ENCODE data around the gene NTM. TPM values are rescaled to one million over a fixed set of nuclear protein-coding genes. Genes with fewer than 3 reads are reported as not detected.

NTM gene
- total RNA-seq, 2 donors from 2014 or later, result 19.1 to 44.7 TPM

DNA sequence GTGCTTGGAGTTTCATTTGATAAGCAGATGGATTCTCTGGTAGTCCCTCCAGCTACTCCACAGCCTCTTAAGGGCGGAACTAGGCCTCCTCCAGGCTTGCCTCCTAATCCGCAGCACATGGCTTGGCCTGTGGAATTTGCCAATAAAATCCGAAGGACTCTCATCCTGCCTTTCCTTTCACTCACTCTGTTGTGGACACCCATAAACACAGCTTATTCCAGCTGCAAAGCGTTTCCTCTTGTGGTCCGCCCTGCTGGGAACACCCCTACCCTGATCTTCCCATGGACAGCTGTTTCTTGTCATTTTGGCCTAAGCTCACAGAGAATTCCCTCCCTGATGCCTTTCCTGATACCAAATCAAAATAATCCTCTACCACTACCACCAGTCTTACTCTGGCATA lies 546.2 kb downstream of the NTM start:
- Histone ChIP-seq H3K4me1 (peaks cover 0 to 18% of the 10 kb centered on the region in 2 donors), H3K27me3 (no peaks in the 10 kb centered on the region), H3K27ac (no peak overlapping the region), H3K9me3 (no peaks in the 10 kb centered on the region), H3K4me3 (no peak overlapping the region), H3K36me3 (no peaks in the 10 kb centered on the region)
- TF ChIP-seq, protein P1, sequence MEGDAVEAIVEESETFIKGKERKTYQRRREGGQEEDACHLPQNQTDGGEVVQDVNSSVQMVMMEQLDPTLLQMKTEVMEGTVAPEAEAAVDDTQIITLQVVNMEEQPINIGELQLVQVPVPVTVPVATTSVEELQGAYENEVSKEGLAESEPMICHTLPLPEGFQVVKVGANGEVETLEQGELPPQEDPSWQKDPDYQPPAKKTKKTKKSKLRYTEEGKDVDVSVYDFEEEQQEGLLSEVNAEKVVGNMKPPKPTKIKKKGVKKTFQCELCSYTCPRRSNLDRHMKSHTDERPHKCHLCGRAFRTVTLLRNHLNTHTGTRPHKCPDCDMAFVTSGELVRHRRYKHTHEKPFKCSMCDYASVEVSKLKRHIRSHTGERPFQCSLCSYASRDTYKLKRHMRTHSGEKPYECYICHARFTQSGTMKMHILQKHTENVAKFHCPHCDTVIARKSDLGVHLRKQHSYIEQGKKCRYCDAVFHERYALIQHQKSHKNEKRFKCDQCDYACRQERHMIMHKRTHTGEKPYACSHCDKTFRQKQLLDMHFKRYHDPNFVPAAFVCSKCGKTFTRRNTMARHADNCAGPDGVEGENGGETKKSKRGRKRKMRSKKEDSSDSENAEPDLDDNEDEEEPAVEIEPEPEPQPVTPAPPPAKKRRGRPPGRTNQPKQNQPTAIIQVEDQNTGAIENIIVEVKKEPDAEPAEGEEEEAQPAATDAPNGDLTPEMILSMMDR (IDR thresholded peaks at IDR 0.05), result no peak
- DNase-seq (ENCODE audit: low spot score), result no peak

DNA sequence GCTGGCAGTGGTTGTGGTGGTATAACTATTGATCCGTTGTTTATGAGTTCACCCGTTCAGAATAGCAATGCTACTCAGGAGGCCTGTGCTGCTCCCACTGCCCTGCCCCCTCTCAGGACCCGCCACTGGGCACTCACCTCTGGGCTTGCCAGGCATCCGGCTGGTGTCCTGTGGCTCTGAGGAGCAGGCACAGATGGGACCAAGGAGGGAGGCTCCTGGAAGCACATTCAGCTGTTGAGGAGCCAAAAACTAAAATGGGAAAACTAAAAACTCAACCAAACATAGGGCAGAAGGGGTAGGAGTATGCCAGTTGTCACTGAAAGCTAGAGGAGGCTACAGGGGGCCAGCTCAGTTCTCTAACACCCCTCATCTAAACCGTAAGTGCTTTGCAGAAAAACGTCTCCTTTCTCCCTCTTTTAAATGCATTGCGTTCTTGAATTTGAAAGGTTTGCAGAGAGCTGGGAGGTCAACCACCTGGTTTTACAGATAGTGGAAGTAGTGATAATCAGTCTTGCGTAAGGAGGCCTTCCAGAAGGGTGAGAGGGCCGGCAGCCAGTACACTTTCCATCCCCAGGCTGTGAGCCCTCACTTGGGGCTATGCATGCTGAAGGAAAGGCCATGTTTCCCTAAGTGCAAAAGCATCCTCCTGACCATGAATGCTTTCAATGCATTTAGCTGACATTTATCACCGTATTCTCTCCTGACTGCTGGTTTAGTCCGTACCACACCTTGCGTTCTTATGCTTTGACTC lies 547.4 kb downstream of the NTM start:
- peak overlapping the region in 1 of 2 donors; percentile 35 for H3K27ac ChIP-seq
- DNase-seq (ENCODE audit: low spot score), result no peak
- H3K4me1 ChIP-seq, result peaks cover 0 to 18% of the 10 kb centered on the region in 2 donors
- H3K27me3 ChIP-seq, result no peaks in the 10 kb centered on the region
- H3K9me3 ChIP-seq, result no peaks in the 10 kb centered on the region
- no peaks in the 10 kb centered on the region for H3K36me3 ChIP-seq
- H3K4me3 ChIP-seq, result no peak overlapping the region
- TF ChIP-seq, protein P1 (IDR thresholded peaks at IDR 0.05), result no peak

DNA sequence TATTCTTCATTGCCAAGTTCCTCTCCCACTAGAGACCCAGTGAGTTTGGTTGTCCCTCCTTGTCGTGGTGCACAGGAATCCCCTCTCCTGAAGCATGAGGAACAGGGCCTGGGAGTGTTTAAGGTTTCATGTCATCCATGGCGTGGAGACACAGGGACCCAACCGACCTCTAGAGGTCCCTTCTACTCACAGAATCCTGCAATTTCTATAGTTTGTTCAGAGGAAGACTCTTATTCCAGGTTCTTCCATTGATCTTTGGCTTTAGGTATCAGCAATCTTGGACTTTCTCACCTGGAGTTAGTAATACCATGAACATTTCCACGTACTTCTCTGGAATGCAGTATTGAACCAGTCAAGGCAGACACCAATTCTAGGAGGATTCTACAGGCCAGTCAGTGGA lies 548.2 kb downstream of the NTM start:
- TF ChIP-seq, protein P1 (IDR thresholded peaks at IDR 0.05), result no peak
- H3K4me3 ChIP-seq, result no peak overlapping the region
- H3K27me3 ChIP-seq, result no peaks in the 10 kb centered on the region

DNA sequence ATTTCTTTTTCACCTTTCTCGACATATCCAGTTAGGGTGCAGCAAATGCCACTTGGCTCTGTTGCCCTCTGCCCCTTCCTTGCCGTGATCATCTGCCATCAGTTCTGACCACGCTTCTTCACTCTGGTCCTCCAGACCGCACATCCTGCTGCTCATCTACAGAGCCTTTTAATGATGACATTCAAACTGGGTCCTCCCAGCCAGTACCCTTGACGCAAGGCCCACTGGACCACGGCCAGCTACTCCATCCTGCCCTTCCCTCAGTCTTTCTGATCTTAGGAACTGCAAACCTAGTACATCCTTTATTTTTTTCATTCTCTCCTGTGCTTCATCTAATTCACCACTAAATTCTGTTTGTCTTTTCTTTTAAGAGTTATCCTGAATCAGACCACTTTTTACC lies 551.8 kb downstream of the NTM start:
- H3K9me3 ChIP-seq, result no peaks in the 10 kb centered on the region
- no peaks in the 10 kb centered on the region for H3K36me3 ChIP-seq
- H3K4me1 ChIP-seq, result peaks cover 0 to 33% of the 10 kb centered on the region in 2 donors
- DNase-seq (ENCODE audit: low spot score), result no peak
- TF ChIP-seq, protein P1 (IDR thresholded peaks at IDR 0.05), result no peak
- no peak overlapping the region for H3K4me3 ChIP-seq
- no peaks in the 10 kb centered on the region for H3K27me3 ChIP-seq
- peak overlapping the region in 1 of 2 donors; percentile 48 for H3K27ac ChIP-seq

More for the DNA sequence above, 548.2 kb downstream of the NTM start:
- Histone ChIP-seq H3K36me3 (no peaks in the 10 kb centered on the region), H3K4me1 (peaks cover 0 to 25% of the 10 kb centered on the region in 2 donors), H3K9me3 (no peaks in the 10 kb centered on the region), H3K27ac (peak overlapping the region in 1 of 2 donors; percentile 35)
- DNase-seq (ENCODE audit: low spot score), result no peak

DNA sequence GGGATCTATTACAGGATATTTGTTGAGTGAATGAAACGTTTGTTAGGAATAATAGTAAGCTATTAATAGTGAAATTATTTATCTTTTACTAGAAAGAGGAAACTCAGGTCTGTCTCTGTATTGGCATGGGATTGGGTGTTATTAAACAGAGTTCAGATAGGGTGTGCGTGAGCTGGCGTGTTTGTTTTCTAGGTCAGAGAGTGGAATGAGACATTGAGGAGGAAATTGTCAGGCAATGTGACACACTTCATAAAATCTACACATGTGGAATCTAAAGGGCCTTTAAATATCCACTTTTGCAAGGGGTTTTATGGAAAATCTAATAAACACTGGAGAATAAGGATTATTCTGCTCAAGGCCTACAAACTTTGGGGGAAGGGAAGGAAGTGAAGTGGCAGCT lies 552.9 kb downstream of the NTM start:
- Histone ChIP-seq H3K27ac (peak overlapping the region; percentile 46 to 66), H3K4me1 (peaks cover 0 to 24% of the 10 kb centered on the region in 2 donors), H3K36me3 (no peaks in the 10 kb centered on the region), H3K27me3 (no peaks in the 10 kb centered on the region), H3K9me3 (no peaks in the 10 kb centered on the region), H3K4me3 (no peak overlapping the region)
- TF ChIP-seq, protein P1 (IDR thresholded peaks at IDR 0.05), result no peak
- DNase-seq (ENCODE audit: low spot score), result no peak
